IMR-90 (cell line): ENCODE measurements around the gene LUZP2. TPM values are rescaled to one million over a fixed set of nuclear protein-coding genes. Genes with fewer than 3 reads are reported as not detected.

Source experiments
- ATAC-seq: fragments of 200-7000 bp; cut with Tn5 transposase; 2 replicates; pipeline ENCODE4 v1.9.1; 2020; ENCODE audit warnings: low read depth, mild to moderate bottlenecking, moderate library complexity
- BruUV-seq: library from RNA; stranded (reverse); fragments of 400-500 nt; replicated peaks from 2 replicates; lab custom pipeline; 2021; lab: Mats Ljungman, UMichigan
- CTCF ChIA-PET: fragments of 300-600 bp; formaldehyde crosslinking; extraction: SDS; loops from one replicate; lab custom pipeline; 2021; ENCODE audit warnings: antibody characterized with exemption; lab: Yijun Ruan, JAX
- POLR2A ChIA-PET: fragments of 300-600 bp; sonication (Branson Sonifier 250); formaldehyde crosslinking; loops from one replicate; lab custom pipeline; 2022; ENCODE audit warnings: antibody characterized with exemption; ENCODE audit not compliant: unreplicated experiment; lab: Charles Lee
- DNase-seq: peaks from one replicate; pipeline ENCODE4 v3.0.0; 2013
- H2AFZ ChIP-seq: replicated peaks from 2 replicates; pipeline ENCODE3; 2013; ENCODE audit warnings: low read length, mild to moderate bottlenecking; ENCODE audit not compliant: poor library complexity
- H2AK5ac ChIP-seq: 2 replicates; pipeline ENCODE4 v1.6.1; 2013; ENCODE audit warnings: low read depth, low read length, inconsistent platforms
- H2AK9ac ChIP-seq: replicated peaks from 2 replicates; pipeline ENCODE3; 2013; ENCODE audit warnings: mild to moderate bottlenecking, low read depth, low read length, moderate library complexity; ENCODE audit not compliant: poor library complexity
- H2BK120ac ChIP-seq: 2 replicates; pipeline ENCODE4 v1.6.1; 2013; ENCODE audit warnings: low read depth, low read length, inconsistent platforms
- H2BK15ac ChIP-seq: 3 replicates; pipeline ENCODE4 v1.6.1; 2013; ENCODE audit warnings: low read depth, low read length, inconsistent platforms
- H2BK20ac ChIP-seq: 2 replicates; pipeline ENCODE4 v1.6.1; 2013; ENCODE audit warnings: low read depth, mild to moderate bottlenecking, inconsistent platforms, low read length, moderate library complexity
- H2BK5ac ChIP-seq: 2 replicates; pipeline ENCODE4 v1.6.1; 2013; ENCODE audit warnings: mild to moderate bottlenecking, low read depth, low read length, inconsistent platforms; ENCODE audit not compliant: poor library complexity, severe bottlenecking
- H3K14ac ChIP-seq: replicated peaks from 2 replicates; pipeline ENCODE4 v1.6.1; 2013; ENCODE audit warnings: low read depth, low read length, inconsistent platforms
- H3K18ac ChIP-seq: 2 replicates; pipeline ENCODE4 v1.6.1; 2013; ENCODE audit warnings: low read depth, low read length, control low read depth
- H3K23ac ChIP-seq: 2 replicates; pipeline ENCODE4 v1.6.1; 2013; ENCODE audit warnings: low read depth, low read length, inconsistent platforms
- H3K27ac ChIP-seq: 2 replicates; pipeline ENCODE4 v1.5.1; 2013; ENCODE audit warnings: mild to moderate bottlenecking, control low read depth, low read length; ENCODE audit not compliant: insufficient read depth
- H3K27me3 ChIP-seq: 2 replicates; pipeline ENCODE4 v1.6.1; 2013; ENCODE audit warnings: low read length; ENCODE audit not compliant: control insufficient read depth, insufficient read depth
- H3K36me3 ChIP-seq: 2 replicates; pipeline ENCODE4 v1.6.1; 2013; ENCODE audit warnings: low read length, mixed read lengths; ENCODE audit not compliant: control insufficient read depth, insufficient read depth
- H3K4ac ChIP-seq: 2 replicates; pipeline ENCODE4 v1.6.1; 2013; ENCODE audit warnings: low read depth, low read length, inconsistent platforms
- H3K4me1 ChIP-seq: 2 replicates; pipeline ENCODE4 v1.6.1; 2013; ENCODE audit warnings: low read length, mixed read lengths; ENCODE audit not compliant: control insufficient read depth, insufficient read depth
- H3K4me2 ChIP-seq: 2 replicates; pipeline ENCODE4 v1.6.1; 2013; ENCODE audit warnings: low read depth, mild to moderate bottlenecking, control low read depth, low read length, moderate library complexity
- H3K4me3 ChIP-seq: 2 replicates; pipeline ENCODE4 v1.5.1; 2013; ENCODE audit warnings: low read depth, mild to moderate bottlenecking, control low read depth, low read length, moderate library complexity; ENCODE audit not compliant: insufficient read depth
- H3K56ac ChIP-seq: 2 replicates; pipeline ENCODE4 v1.6.1; 2013; ENCODE audit warnings: low read length, inconsistent platforms; ENCODE audit not compliant: insufficient read depth; ENCODE audit errors: extremely low read depth
- H3K79me1 ChIP-seq, 2 experiments: 2 replicates each; pipeline ENCODE4 v1.6.1; 2013; ENCODE audit warnings: low read length in 2 of 2, inconsistent platforms in 1 of 2, low read depth in 1 of 2
- H3K9ac ChIP-seq: 2 replicates; pipeline ENCODE4 v1.6.1; 2013; ENCODE audit warnings: low read depth, low read length, control low read depth
- H3K9me1 ChIP-seq: 2 replicates; pipeline ENCODE4 v1.6.1; 2013; ENCODE audit warnings: low read length, inconsistent platforms; ENCODE audit not compliant: insufficient read depth
- H3K9me3 ChIP-seq: 2 replicates; pipeline ENCODE4 v1.6.1; 2013; ENCODE audit warnings: low read length; ENCODE audit not compliant: control insufficient read depth, insufficient read depth
- H4K20me1 ChIP-seq: 2 replicates; pipeline ENCODE4 v1.6.1; 2013; ENCODE audit warnings: low read length, inconsistent platforms; ENCODE audit not compliant: insufficient read depth
- H4K5ac ChIP-seq: 2 replicates; pipeline ENCODE4 v1.6.1; 2013; ENCODE audit warnings: mild to moderate bottlenecking, low read depth, low read length, control low read depth
- H4K8ac ChIP-seq, 2 experiments: 2 replicates each; pipeline ENCODE4 v1.6.1; 2013; ENCODE audit warnings: low read depth in 2 of 2, low read length in 2 of 2, control low read depth in 1 of 2, inconsistent platforms in 1 of 2
- H4K91ac ChIP-seq: 2 replicates; pipeline ENCODE4 v1.6.1; 2013; ENCODE audit warnings: low read depth, low read length, inconsistent platforms; ENCODE audit not compliant: insufficient read depth
- BHLHE40 ChIP-seq: fragments of 150-350 bp; IDR thresholded peaks from 2 replicates; pipeline ENCODE4 v1.6.1; 2016; ENCODE audit warnings: mild to moderate bottlenecking, low read depth, low read length
- CEBPB ChIP-seq: IDR thresholded peaks from 2 replicates; pipeline ENCODE4 v1.6.1; 2012; ENCODE audit warnings: low read depth, low read length, improper control_type of control experiment
- CHD1 ChIP-seq: IDR thresholded peaks from 2 replicates; pipeline ENCODE4 v1.6.1; 2012; ENCODE audit warnings: low read depth, low read length, improper control_type of control experiment
- FOS ChIP-seq: fragments of 150-350 bp; IDR thresholded peaks from 2 replicates; pipeline ENCODE4 v1.6.1; 2016; ENCODE audit warnings: low read depth, low read length
- MAFK ChIP-seq: IDR thresholded peaks from 2 replicates; pipeline ENCODE4 v1.6.1; 2012; ENCODE audit warnings: low read depth, low read length, improper control_type of control experiment
- MAZ ChIP-seq: IDR thresholded peaks from 2 replicates; pipeline ENCODE4 v1.6.1; 2012; ENCODE audit warnings: low read depth, mild to moderate bottlenecking, low read length, improper control_type of control experiment, moderate library complexity, borderline replicate concordance
- MXI1 ChIP-seq: IDR thresholded peaks from 2 replicates; pipeline ENCODE4 v1.6.1; 2012; ENCODE audit warnings: low read depth, mild to moderate bottlenecking, low read length, moderate library complexity, borderline replicate concordance
- NFE2L2 ChIP-seq: fragments of 150-350 bp; IDR thresholded peaks from 2 replicates; pipeline ENCODE4 v1.6.1; 2016; ENCODE audit warnings: low read depth, mild to moderate bottlenecking, low read length
- POLR2A ChIP-seq: IDR thresholded peaks from 2 replicates; pipeline ENCODE4 v1.6.1; 2012; ENCODE audit warnings: mild to moderate bottlenecking, low read depth, low read length
- RAD21 ChIP-seq: IDR thresholded peaks from 2 replicates; pipeline ENCODE4 v1.6.1; 2012; ENCODE audit warnings: low read length, improper control_type of control experiment
- RCOR1 ChIP-seq: IDR thresholded peaks from 2 replicates; pipeline ENCODE4 v1.6.1; 2012; ENCODE audit warnings: mild to moderate bottlenecking, low read length, improper control_type of control experiment; ENCODE audit not compliant: insufficient replicate concordance
- RFX5 ChIP-seq: IDR thresholded peaks from 2 replicates; pipeline ENCODE4 v1.8.0; 2012; ENCODE audit warnings: low read depth, mild to moderate bottlenecking, low read length, moderate library complexity
- SMC3 ChIP-seq: fragments of 150-350 bp; IDR thresholded peaks from 2 replicates; pipeline ENCODE4 v1.6.1; 2016; ENCODE audit warnings: low read depth, mild to moderate bottlenecking, antibody characterized with exemption, low read length, moderate library complexity
- dilution Hi-C: fragments of 300-500 bp; cut with HindIII; formaldehyde crosslinking; loops from one replicate; pipeline ENCODE4 v1.14.3; 2018; ENCODE audit warnings: low sequenced_read_pairs; ENCODE audit not compliant: unreplicated experiment
- in situ Hi-C: fragments of 300-500 bp; cut with MboI; formaldehyde crosslinking; loops from 3 replicates; pipeline ENCODE4 v1.14.3; 2019; ENCODE audit warnings: low sequenced_read_pairs, inconsistent platforms, mixed read lengths
- intact Hi-C: fragments of 100-400 bp; cut with micrococcal nuclease; formaldehyde crosslinking; loops from 2 replicates; pipeline ENCODE4 v1.10.0; 2022
- polyA plus RNA-seq, 3 experiments: library from polyadenylated mRNA; depleted of rRNA; stranded (reverse); fragments of >200 nt; gene quantifications; 2 replicates each; pipeline ENCODE4 v1.2.3, GENCODE V29; 2012; ENCODE audit warnings: low replicate concordance in 1 of 3
- total RNA-seq: library from RNA; depleted of rRNA; stranded (reverse); fragments of >200 nt; gene quantifications from 2 replicates; pipeline ENCODE4 v1.2.3, GENCODE V29; 2012
- TF ChIP-seq, protein P1 (sequence below): fragments of 150-350 bp; IDR thresholded peaks from 2 replicates; pipeline ENCODE4 v1.6.1; 2017; ENCODE audit warnings: mild to moderate bottlenecking, antibody characterized with exemption, low read length, low read depth
- TF ChIP-seq, protein P2 (sequence below): conservative IDR thresholded peaks from 2 replicates; pipeline ENCODE4 v1.5.1; 2012; ENCODE audit warnings: mild to moderate bottlenecking, low read depth, low read length, improper control_type of control experiment
- TF ChIP-seq, protein P3 (sequence below): fragments of 150-350 bp; IDR thresholded peaks from 2 replicates; pipeline ENCODE4 v1.6.1; 2016; ENCODE audit warnings: low read depth, mild to moderate bottlenecking, low read length, moderate library complexity, borderline replicate concordance

Gene LUZP2
- total and polyA plus RNA-seq, 2 of the 4 experiments (the other 2 are of a cell fraction): 0.89 to 2.0 TPM

DNA sequence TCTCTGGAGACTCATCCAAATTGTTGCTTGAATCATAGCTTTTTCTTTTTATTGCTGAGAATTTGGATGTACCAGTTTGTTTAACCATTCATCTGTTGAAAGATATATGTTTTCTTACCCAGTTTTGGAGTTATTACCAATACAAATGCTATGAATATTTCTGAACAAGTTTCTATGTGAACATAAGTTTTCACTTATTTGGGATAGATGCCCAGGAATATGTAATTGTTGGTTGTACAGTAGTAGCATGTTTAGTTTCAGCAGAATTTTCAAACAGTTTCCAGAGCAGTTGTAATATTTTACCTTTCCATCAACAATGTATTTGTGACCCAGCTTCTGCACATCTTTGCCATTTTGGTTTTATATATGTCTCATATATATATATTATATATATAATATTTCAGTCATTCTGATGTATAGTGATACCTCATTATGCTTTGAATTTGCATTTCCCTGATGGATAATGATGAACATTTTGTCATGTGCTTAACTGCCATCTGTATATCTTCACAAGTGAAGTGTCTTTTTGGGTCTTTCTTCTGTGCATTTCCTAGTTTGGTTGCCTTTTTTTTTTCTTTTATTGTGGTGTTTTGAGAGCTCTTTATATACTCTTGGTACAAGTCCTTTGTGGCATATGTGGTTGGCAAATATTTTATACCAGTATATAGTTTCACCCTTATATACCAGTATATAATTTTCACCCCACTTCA lies 118.8 kb downstream of the LUZP2 start:
- in situ Hi-C loops: no loop called here
- ATAC-seq: no peak

More for the DNA sequence above, 118.8 kb downstream of the LUZP2 start:
- no peak overlapping the region for H3K23ac ChIP-seq
- H4K91ac ChIP-seq: no peak overlapping the region
- H3K4me2 ChIP-seq: no peak overlapping the region
- no peaks in the 10 kb centered on the region for H3K36me3 ChIP-seq
- DNase-seq: no peak
- no peak overlapping the region for H3K27ac ChIP-seq
- H3K18ac ChIP-seq: no peak overlapping the region
- H4K8ac ChIP-seq: no peak overlapping the region
- H2BK15ac ChIP-seq: no peak overlapping the region
- H2BK5ac ChIP-seq: no peak overlapping the region
- no peak overlapping the region for H3K9ac ChIP-seq
- H3K27me3 ChIP-seq: no peaks in the 10 kb centered on the region
- no peaks in the 10 kb centered on the region for H3K9me3 ChIP-seq
- no TSS peak for BruUV-seq
- CTCF ChIA-PET: interaction anchor here (0.6 to 0.7 kb wide), 2 partner anchors 14 to 70 kb away, joined by 3 to 4 read pairs; no protein-coding TSS in a partner anchor
- H3K14ac ChIP-seq: no peak overlapping the region
- H2BK20ac ChIP-seq: no peak overlapping the region
- dilution Hi-C loops: no loop called here
- H3K56ac ChIP-seq: no peak overlapping the region
- intact Hi-C loops: no loop called here
- POLR2A ChIA-PET: no interaction called here
- no peak overlapping the region for H3K4me3 ChIP-seq
- no peak overlapping the region for H2AK9ac ChIP-seq
- H3K4me1 ChIP-seq: no peaks in the 10 kb centered on the region
- no peak overlapping the region for H2AFZ ChIP-seq
- H2AK5ac ChIP-seq: no peak overlapping the region
- no peak overlapping the region for H2BK120ac ChIP-seq
- H4K20me1 ChIP-seq: no peaks in the 10 kb centered on the region
- TF ChIP-seq SMC3: no peak
- no peak for TF ChIP-seq RFX5
- no peak for TF ChIP-seq RAD21
- TF ChIP-seq BHLHE40: no peak
- no peak for TF ChIP-seq CEBPB
- TF ChIP-seq, protein P1, sequence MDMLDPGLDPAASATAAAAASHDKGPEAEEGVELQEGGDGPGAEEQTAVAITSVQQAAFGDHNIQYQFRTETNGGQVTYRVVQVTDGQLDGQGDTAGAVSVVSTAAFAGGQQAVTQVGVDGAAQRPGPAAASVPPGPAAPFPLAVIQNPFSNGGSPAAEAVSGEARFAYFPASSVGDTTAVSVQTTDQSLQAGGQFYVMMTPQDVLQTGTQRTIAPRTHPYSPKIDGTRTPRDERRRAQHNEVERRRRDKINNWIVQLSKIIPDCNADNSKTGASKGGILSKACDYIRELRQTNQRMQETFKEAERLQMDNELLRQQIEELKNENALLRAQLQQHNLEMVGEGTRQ: no peak
- no peak for TF ChIP-seq RCOR1
- TF ChIP-seq POLR2A: no peak
- TF ChIP-seq CHD1: no peak
- no peak for TF ChIP-seq FOS
- TF ChIP-seq MXI1: no peak
- TF ChIP-seq NFE2L2: no peak
- TF ChIP-seq, protein P2, sequence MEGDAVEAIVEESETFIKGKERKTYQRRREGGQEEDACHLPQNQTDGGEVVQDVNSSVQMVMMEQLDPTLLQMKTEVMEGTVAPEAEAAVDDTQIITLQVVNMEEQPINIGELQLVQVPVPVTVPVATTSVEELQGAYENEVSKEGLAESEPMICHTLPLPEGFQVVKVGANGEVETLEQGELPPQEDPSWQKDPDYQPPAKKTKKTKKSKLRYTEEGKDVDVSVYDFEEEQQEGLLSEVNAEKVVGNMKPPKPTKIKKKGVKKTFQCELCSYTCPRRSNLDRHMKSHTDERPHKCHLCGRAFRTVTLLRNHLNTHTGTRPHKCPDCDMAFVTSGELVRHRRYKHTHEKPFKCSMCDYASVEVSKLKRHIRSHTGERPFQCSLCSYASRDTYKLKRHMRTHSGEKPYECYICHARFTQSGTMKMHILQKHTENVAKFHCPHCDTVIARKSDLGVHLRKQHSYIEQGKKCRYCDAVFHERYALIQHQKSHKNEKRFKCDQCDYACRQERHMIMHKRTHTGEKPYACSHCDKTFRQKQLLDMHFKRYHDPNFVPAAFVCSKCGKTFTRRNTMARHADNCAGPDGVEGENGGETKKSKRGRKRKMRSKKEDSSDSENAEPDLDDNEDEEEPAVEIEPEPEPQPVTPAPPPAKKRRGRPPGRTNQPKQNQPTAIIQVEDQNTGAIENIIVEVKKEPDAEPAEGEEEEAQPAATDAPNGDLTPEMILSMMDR: no peak
- TF ChIP-seq MAZ: no peak
- no peak for TF ChIP-seq MAFK
- TF ChIP-seq, protein P3, sequence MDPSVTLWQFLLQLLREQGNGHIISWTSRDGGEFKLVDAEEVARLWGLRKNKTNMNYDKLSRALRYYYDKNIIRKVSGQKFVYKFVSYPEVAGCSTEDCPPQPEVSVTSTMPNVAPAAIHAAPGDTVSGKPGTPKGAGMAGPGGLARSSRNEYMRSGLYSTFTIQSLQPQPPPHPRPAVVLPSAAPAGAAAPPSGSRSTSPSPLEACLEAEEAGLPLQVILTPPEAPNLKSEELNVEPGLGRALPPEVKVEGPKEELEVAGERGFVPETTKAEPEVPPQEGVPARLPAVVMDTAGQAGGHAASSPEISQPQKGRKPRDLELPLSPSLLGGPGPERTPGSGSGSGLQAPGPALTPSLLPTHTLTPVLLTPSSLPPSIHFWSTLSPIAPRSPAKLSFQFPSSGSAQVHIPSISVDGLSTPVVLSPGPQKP: no peak
- no peak overlapping the region for H4K5ac ChIP-seq
- no peaks in the 10 kb centered on the region for H3K9me1 ChIP-seq
- H3K79me1 ChIP-seq: no peaks in the 10 kb centered on the region; a peak in 1 of 4 replicates
- no peak overlapping the region for H3K4ac ChIP-seq
